ENCODE data around the gene ADIRF. TPM values are rescaled to one million over a fixed set of nuclear protein-coding genes. Genes with fewer than 3 reads are reported as not detected.
"Not testable (repeated sequence)": the region's sequence is repeated elsewhere in the genome, so short reads cannot be mapped to it uniquely, and the experiment has no call there.

The ADIRF gene
- total and polyA plus RNA-seq, 9 of the 15 experiments (the other 6 are each of a cell fraction or from before 2014, with no cell fraction given), result 0.08 TPM; not detected in 8

DNA sequence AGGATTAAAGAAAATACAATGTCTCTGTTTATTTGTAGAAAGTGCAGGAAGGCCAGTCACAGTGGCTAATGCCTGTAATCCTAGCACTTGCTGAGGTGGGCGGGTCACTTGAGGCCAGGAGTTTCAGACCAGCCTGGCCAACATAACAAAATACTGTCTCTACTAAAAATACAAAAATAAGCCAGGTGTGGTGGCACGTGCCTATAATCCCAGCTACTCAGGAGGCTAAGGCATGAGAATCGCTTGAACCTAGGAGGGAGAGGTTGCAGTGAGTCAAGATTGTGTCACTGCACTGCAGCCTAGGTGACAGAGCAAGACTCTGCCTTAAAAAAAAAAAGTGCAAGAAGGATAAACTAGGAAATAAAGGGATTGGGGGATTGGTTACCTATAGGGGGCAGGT lies 10.2 kb downstream of the ADIRF start:
- BruUV-seq (replicated peaks); CTCF ChIA-PET (ENCODE audit: low intra/inter-chr PET ratio); H3K4me2 ChIP-seq (ENCODE audit: insufficient read depth, low read length); H3K9me1 ChIP-seq (ENCODE audit: control insufficient read depth, insufficient read depth, low read length); H3K4me3 ChIP-seq; H3K27me3 ChIP-seq (ENCODE audit: control insufficient read depth in 2 of 2, insufficient read depth in 2 of 2, low read length in 2 of 2); H2AFZ ChIP-seq (ENCODE audit: low read depth, low read length); FAIRE-seq; H3K9me3 ChIP-seq (replicated peaks; ENCODE audit: control insufficient read depth, insufficient read depth, low read depth, low read length); ATAC-seq; DNase-seq (ENCODE audit: extremely low read depth in 1 of 4, low spot score in 3 of 4); H3K36me3 ChIP-seq (ENCODE audit: control insufficient read depth, insufficient read depth, low read length); H4K20me1 ChIP-seq (replicated peaks; ENCODE audit: control insufficient read depth, insufficient read depth, low read length); intact Hi-C loops (cut with micrococcal nuclease); H3K9ac ChIP-seq (ENCODE audit: insufficient read depth in 1 of 2, low read depth in 2 of 2, low read length in 2 of 2); in situ Hi-C loops (cut with MboI); H3K4me1 ChIP-seq (replicated peaks in 1 of 2; ENCODE audit: control insufficient read depth in 2 of 2, insufficient read depth in 2 of 2, low read length in 2 of 2); H3K27ac ChIP-seq (ENCODE audit: extremely low read depth, low read depth, low read length); H3K79me2 ChIP-seq (ENCODE audit: control insufficient read depth, insufficient read depth, low read length): not testable (repeated sequence)
- 0 out of 2 replicates have a peak, but pooled peaks have one; percentile 30 for TF ChIP-seq ZEB2 (IDR thresholded peaks at IDR 0.05)
- 33% methylated on average over 3 of the region's 3 CpGs for WGBS (ENCODE audit: insufficient coverage, low coverage, missing lambda C conversion rate)
- POLR2A ChIA-PET, result interaction anchor here (1.0 kb wide), 1 partner anchor 9 kb away, joined by 4 read pairs; no protein-coding TSS in a partner anchor

GRCh38 chr10:86979296-86979818 lies 11.1 kb downstream of the ADIRF start:
- Histone ChIP-seq H2AFZ (ENCODE audit: low read depth, low read length) (no peak overlapping the region), H3K36me3 (ENCODE audit: control insufficient read depth, insufficient read depth, low read length) (no peaks in the 10 kb centered on the region), H3K27me3 (ENCODE audit: control insufficient read depth in 2 of 2, insufficient read depth in 2 of 2, low read length in 2 of 2) (no peaks in the 10 kb centered on the region), H3K9ac (ENCODE audit: insufficient read depth in 1 of 2, low read depth in 2 of 2, low read length in 2 of 2) (no peak overlapping the region), H3K9me3 (replicated peaks; ENCODE audit: control insufficient read depth, insufficient read depth, low read depth, low read length) (no peaks in the 10 kb centered on the region), H4K20me1 (replicated peaks; ENCODE audit: control insufficient read depth, insufficient read depth, low read length) (no peaks in the 10 kb centered on the region), H3K4me1 (replicated peaks in 1 of 2; ENCODE audit: control insufficient read depth in 2 of 2, insufficient read depth in 2 of 2, low read length in 2 of 2) (peaks cover 6 to 10% of the 10 kb centered on the region in 2 experiments; a peak in 2 of 5 replicates), H3K4me3 (no peak overlapping the region), H3K79me2 (ENCODE audit: control insufficient read depth, insufficient read depth, low read length) (no peaks in the 10 kb centered on the region), H3K27ac (ENCODE audit: extremely low read depth, low read depth, low read length) (no peak overlapping the region), H3K4me2 (ENCODE audit: insufficient read depth, low read length) (no peak overlapping the region), H3K9me1 (ENCODE audit: control insufficient read depth, insufficient read depth, low read length) (no peaks in the 10 kb centered on the region)
- FAIRE-seq (no peak), DNase-seq (ENCODE audit: extremely low read depth in 1 of 4, low spot score in 3 of 4) (no peak), ATAC-seq (no peak)
- intact Hi-C loops (cut with micrococcal nuclease), result no loop called here
- no peak for TF ChIP-seq ETV6 (IDR thresholded peaks at IDR 0.05; ENCODE audit: borderline replicate concordance in 1 of 2, low read depth in 2 of 2, low read length in 1 of 2)
- no peak for TF ChIP-seq ETV6 (CRISPR knock-in tag; IDR thresholded peaks at IDR 0.05; ENCODE audit: borderline replicate concordance)
- TF ChIP-seq ZNF41 (CRISPR knock-in tag; conservative IDR thresholded peaks at IDR 0.05), result no peak
- TF ChIP-seq ERF (CRISPR knock-in tag; IDR thresholded peaks at IDR 0.05), result no peak
- no peak for TF ChIP-seq ELF2 (CRISPR knock-in tag; IDR thresholded peaks at IDR 0.05)
- TF ChIP-seq ZNF655 (CRISPR knock-in tag; IDR thresholded peaks at IDR 0.05), result no peak
- no peak for TF ChIP-seq GABPB2 (CRISPR knock-in tag; conservative IDR thresholded peaks at IDR 0.05)
- no peak for TF ChIP-seq MTA1 (IDR thresholded peaks at IDR 0.05; ENCODE audit: borderline replicate concordance)
- TF ChIP-seq KLF10 (CRISPR knock-in tag; IDR thresholded peaks at IDR 0.05), result no peak
- TF ChIP-seq EHMT2 (IDR thresholded peaks at IDR 0.05), result no peak
- no peak for TF ChIP-seq MAFF (IDR thresholded peaks at IDR 0.05; ENCODE audit: low read length)
- no peak for TF ChIP-seq FOXK2 (conservative IDR thresholded peaks at IDR 0.05 in 1 of 2, IDR thresholded peaks at IDR 0.05 in 1 of 2; ENCODE audit: low read depth in 2 of 2)
- no peak for TF ChIP-seq KLF6 (CRISPR knock-in tag; IDR thresholded peaks at IDR 0.05; ENCODE audit: borderline replicate concordance)
- TF ChIP-seq ZNF197 (CRISPR knock-in tag; IDR thresholded peaks at IDR 0.05; ENCODE audit: low read depth), result no peak
- POLR2A ChIA-PET, result no interaction called here
- no TSS peak for BruUV-seq (replicated peaks)
- in situ Hi-C loops (cut with MboI), result no loop called here
- WGBS (ENCODE audit: insufficient coverage, low coverage, missing lambda C conversion rate), result 43% methylated on average over 4 of the region's 4 CpGs
- CTCF ChIA-PET (ENCODE audit: low intra/inter-chr PET ratio), result no interaction called here

All from K562 (cell line).